K562 (cell line): ENCODE data around the gene SLC25A1. TPM values are rescaled to one million over a fixed set of nuclear protein-coding genes. Genes with fewer than 3 reads are reported as not detected.

Experiments
- ADNP ChIP-seq: fragments of 200-800 bp; sonication (Bioruptor generic); IDR thresholded peaks from 2 replicates; pipeline ENCODE4 v1.6.1; 2016; ENCODE audit warnings: missing genetic modification characterization, missing compliant biosample characterization
- BHLHE40 ChIP-seq: IDR thresholded peaks from 2 replicates; pipeline ENCODE4 v1.6.1; 2011; ENCODE audit warnings: low read length, improper control_type of control experiment
- EP400 ChIP-seq: fragments of 450-650 bp; IDR thresholded peaks from 2 replicates; pipeline ENCODE4 v1.6.1; 2017; ENCODE audit warnings: antibody characterized with exemption, mild to moderate bottlenecking, moderate library complexity
- GABPB1 ChIP-seq: sonication (generic); formaldehyde crosslinking; IDR thresholded peaks from 2 replicates; pipeline ENCODE4 v1.8.0; 2022; ENCODE audit warnings: mild to moderate bottlenecking, missing genetic modification reagents
- HDAC1 ChIP-seq, 2 experiments: fragments of 450-650 bp; IDR thresholded peaks; 2 replicates each; pipeline ENCODE4 v1.6.1; 2016 to 2017; ENCODE audit warnings: inconsistent platforms in 1 of 2, mild to moderate bottlenecking in 1 of 2, moderate library complexity in 1 of 2
- HDAC6 ChIP-seq: IDR thresholded peaks from 2 replicates; pipeline ENCODE4 v1.6.1; 2012; ENCODE audit warnings: low read depth, mild to moderate bottlenecking, control low read depth, inconsistent platforms, low read length, moderate library complexity
- PREB ChIP-seq: sonication (generic); formaldehyde crosslinking; IDR thresholded peaks from 2 replicates; pipeline ENCODE4 v1.8.1; 2023; ENCODE audit warnings: mild to moderate bottlenecking, missing genetic modification reagents
- PURB ChIP-seq: sonication (generic); formaldehyde crosslinking; IDR thresholded peaks from 2 replicates; pipeline ENCODE4 v1.9.0; 2021; ENCODE audit warnings: low read depth, mild to moderate bottlenecking, missing genetic modification reagents
- RCOR1 ChIP-seq, 2 experiments: IDR thresholded peaks; 2 replicates each; pipeline ENCODE4 v1.6.1; 2012; ENCODE audit warnings: low read depth in 2 of 2, low read length in 2 of 2, borderline replicate concordance in 1 of 2, improper control_type of control experiment in 1 of 2
- SREBF1 ChIP-seq: fragments of 150-350 bp; IDR thresholded peaks from 2 replicates; pipeline ENCODE4 v1.6.1; 2014; ENCODE audit warnings: antibody characterized with exemption, low read depth, low read length, borderline replicate concordance
- SUPT5H ChIP-seq: fragments of 450-650 bp; IDR thresholded peaks from 2 replicates; pipeline ENCODE4 v1.6.1; 2016
- VEZF1 ChIP-seq: fragments of 200-800 bp; sonication (Bioruptor generic); IDR thresholded peaks from 2 replicates; pipeline ENCODE4 v1.6.1; 2017; ENCODE audit warnings: missing genetic modification characterization, missing compliant biosample characterization
- ZBTB5 ChIP-seq: fragments of 450-650 bp; IDR thresholded peaks from 2 replicates; pipeline ENCODE4 v1.6.1; 2017; ENCODE audit warnings: antibody characterized with exemption
- ZNF785 ChIP-seq: fragments of 250-450 bp; sonication (Bioruptor Pico); IDR thresholded peaks from 2 replicates; pipeline ENCODE4 v1.4.0; 2020; ENCODE audit warnings: mild to moderate bottlenecking
- polyA plus RNA-seq, 8 experiments: library from polyadenylated mRNA; depleted of rRNA in 4 of 8; stranded (reverse) in 5 of 8; unstranded in 3 of 8; fragments of >200 nt; fragmentation: Nextera tagmentation in 2 of 8; fragmentation: Illumina TruSeq in 1 of 8; extraction: Ambion mirVana in 2 of 8; extraction: Trizol in 1 of 8; gene quantifications; 2 replicates each; pipeline versions ENCODE4 v1.2.1 to v1.2.3, GENCODE V29; 2011 to 2014; ENCODE audit warnings: inconsistent platforms in 1 of 8, missing spikeins in 1 of 8
- total RNA-seq, 7 experiments: library from RNA; depleted of rRNA in 6 of 7; stranded (reverse); fragments of >200 nt in 6 of 7; fragmentation: Illumina TruSeq in 2 of 7; extraction: Trizol in 2 of 7; gene quantifications; 2 replicates each; pipeline versions ENCODE4 v1.2.1 to v1.2.3, GENCODE V29; 2011 to 2021; ENCODE audit warnings: low replicate concordance in 1 of 7
- TF ChIP-seq, protein P1 (sequence below): sonication (generic); formaldehyde crosslinking; IDR thresholded peaks from 2 replicates; pipeline ENCODE4 v1.8.1; 2023; ENCODE audit warnings: mild to moderate bottlenecking, missing genetic modification reagents
- TF ChIP-seq, protein P2 (sequence below): fragments of 250-450 bp; sonication (Bioruptor Pico); IDR thresholded peaks from 2 replicates; pipeline ENCODE4 v1.5.0; 2020; ENCODE audit warnings: mild to moderate bottlenecking
- TF ChIP-seq, protein P3 (sequence below): fragments of 250-450 bp; sonication (Bioruptor Pico); IDR thresholded peaks from 2 replicates; pipeline ENCODE4 v1.9.0; 2021; ENCODE audit warnings: mild to moderate bottlenecking, inconsistent platforms

Gene SLC25A1
- total and polyA plus RNA-seq, 9 of the 15 experiments (the other 6 are each of a cell fraction or from before 2014, with no cell fraction given) = 11.0 to 408 (median 110) TPM

DNA sequence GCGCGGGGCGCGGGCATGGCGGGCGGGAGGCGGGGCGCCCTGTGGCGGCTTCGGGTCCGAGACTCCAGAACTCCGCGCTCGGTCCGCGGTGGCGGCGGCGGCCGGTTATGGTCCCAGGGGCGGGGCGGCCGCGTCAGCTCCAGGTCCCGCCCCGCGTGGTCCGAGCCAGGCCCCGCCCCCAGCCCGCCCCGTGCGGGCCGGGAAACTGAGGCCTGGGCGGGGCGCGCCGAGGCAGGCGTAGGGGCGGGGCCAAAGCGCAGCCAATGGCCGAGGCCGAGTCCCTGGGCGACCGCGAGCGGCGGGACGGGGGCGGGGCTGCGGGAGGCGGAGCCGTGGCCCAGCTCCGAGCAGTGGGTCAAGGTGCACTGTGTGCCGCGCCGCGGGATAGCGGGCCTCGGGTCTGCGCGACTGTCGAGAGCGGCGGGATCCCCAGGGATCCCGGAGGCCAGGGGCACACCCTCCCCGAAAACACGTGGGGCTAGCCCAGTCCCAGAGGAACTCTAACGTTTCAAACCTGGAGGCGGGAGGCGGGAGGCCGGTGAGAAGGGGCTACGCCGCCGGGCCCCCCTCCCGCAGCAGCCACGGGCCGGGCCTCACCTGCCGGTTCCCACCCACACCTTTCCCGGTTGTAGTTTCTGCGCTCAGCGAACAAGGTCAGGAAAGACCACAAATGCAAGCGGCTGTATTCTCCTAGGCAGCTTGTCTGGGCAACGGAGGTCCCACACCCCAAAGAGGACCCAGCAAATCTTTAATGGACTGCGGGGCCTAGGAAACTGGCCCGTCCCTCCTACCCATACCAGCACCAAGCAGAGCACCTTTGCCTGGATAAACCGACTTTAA is at the start of gene SLC25A1 (continued):
- TF ChIP-seq, protein P1, sequence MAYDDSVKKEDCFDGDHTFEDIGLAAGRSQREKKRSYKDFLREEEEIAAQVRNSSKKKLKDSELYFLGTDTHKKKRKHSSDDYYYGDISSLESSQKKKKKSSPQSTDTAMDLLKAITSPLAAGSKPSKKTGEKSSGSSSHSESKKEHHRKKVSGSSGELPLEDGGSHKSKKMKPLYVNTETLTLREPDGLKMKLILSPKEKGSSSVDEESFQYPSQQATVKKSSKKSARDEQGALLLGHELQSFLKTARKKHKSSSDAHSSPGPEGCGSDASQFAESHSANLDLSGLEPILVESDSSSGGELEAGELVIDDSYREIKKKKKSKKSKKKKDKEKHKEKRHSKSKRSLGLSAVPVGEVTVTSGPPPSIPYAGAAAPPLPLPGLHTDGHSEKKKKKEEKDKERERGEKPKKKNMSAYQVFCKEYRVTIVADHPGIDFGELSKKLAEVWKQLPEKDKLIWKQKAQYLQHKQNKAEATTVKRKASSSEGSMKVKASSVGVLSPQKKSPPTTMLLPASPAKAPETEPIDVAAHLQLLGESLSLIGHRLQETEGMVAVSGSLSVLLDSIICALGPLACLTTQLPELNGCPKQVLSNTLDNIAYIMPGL (CRISPR knock-in tag) = peak; percentile 84
- TF ChIP-seq SREBF1 (peak; percentile 61; the same call in 1 of the 2 replicates), HDAC1 (IDR thresholded peaks at IDR 0.05) (no peak), EP400 (no peak), VEZF1 (CRISPR knock-in tag) (no peak), PREB (CRISPR knock-in tag) (no peak), HDAC6 (no peak), BHLHE40 (peak; percentile 34; the same call in 1 of the 2 replicates), RCOR1 (IDR thresholded peaks at IDR 0.05; ENCODE audit: borderline replicate concordance in 1 of 2, low read depth in 2 of 2, low read length in 2 of 2) (peak in 1 of 2 experiments; percentile 15; a peak in 2 of 4 replicates), PURB (CRISPR knock-in tag) (no peak), ZBTB5 (no peak), GABPB1 (no peak), SUPT5H (no peak), ADNP (tag) (no peak), ZNF785 (no peak)
- TF ChIP-seq, protein P2, sequence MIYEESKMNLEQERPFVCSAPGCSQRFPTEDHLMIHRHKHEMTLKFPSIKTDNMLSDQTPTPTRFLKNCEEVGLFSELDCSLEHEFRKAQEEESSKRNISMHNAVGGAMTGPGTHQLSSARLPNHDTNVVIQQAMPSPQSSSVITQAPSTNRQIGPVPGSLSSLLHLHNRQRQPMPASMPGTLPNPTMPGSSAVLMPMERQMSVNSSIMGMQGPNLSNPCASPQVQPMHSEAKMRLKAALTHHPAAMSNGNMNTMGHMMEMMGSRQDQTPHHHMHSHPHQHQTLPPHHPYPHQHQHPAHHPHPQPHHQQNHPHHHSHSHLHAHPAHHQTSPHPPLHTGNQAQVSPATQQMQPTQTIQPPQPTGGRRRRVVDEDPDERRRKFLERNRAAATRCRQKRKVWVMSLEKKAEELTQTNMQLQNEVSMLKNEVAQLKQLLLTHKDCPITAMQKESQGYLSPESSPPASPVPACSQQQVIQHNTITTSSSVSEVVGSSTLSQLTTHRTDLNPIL = no peak
- TF ChIP-seq, protein P3, sequence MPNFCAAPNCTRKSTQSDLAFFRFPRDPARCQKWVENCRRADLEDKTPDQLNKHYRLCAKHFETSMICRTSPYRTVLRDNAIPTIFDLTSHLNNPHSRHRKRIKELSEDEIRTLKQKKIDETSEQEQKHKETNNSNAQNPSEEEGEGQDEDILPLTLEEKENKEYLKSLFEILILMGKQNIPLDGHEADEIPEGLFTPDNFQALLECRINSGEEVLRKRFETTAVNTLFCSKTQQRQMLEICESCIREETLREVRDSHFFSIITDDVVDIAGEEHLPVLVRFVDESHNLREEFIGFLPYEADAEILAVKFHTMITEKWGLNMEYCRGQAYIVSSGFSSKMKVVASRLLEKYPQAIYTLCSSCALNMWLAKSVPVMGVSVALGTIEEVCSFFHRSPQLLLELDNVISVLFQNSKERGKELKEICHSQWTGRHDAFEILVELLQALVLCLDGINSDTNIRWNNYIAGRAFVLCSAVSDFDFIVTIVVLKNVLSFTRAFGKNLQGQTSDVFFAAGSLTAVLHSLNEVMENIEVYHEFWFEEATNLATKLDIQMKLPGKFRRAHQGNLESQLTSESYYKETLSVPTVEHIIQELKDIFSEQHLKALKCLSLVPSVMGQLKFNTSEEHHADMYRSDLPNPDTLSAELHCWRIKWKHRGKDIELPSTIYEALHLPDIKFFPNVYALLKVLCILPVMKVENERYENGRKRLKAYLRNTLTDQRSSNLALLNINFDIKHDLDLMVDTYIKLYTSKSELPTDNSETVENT = peak; percentile 77
